HG02981 (cell line): Measurements from ENCODE around the gene TAB2.
"Not testable (repeated sequence)": the region's sequence is repeated elsewhere in the genome, so short reads cannot be mapped to it uniquely, and the experiment has no call there.

Experiments
- ATAC-seq: cut with Tn5 transposase; IDR thresholded peaks from one replicate; pipeline ENCODE4 v1.9.1; 2021; ENCODE audit warnings: mild to moderate bottlenecking, moderate library complexity; ENCODE audit not compliant: unreplicated experiment

The TAB2 gene

GRCh38 chr6:149438855-149439254 is 121.3 kb downstream of the TAB2 start:
- ATAC-seq, result peak; percentile 60

GRCh38 chr6:149439626-149440025 is 122.1 kb downstream of the TAB2 start:
- no peak for ATAC-seq

GRCh38 chr6:149440735-149441671 is 123.5 kb downstream of the TAB2 start:
- ATAC-seq, result no peak

GRCh38 chr6:149441740-149442139 is 124.2 kb downstream of the TAB2 start:
- no peak for ATAC-seq

- no peak for ATAC-seq
Measured at GRCh38 chr6:149443411-149444181, 126.1 kb downstream of the TAB2 start.

- ATAC-seq, result not testable (repeated sequence)
Measured at GRCh38 chr6:149444360-149445094, 127.0 kb downstream of the TAB2 start.

- ATAC-seq, result no peak
Measured at GRCh38 chr6:149445095-149445466, 127.6 kb downstream of the TAB2 start.

- no peak for ATAC-seq
Measured at GRCh38 chr6:149445573-149445972, 128.1 kb downstream of the TAB2 start.

- no peak for ATAC-seq
Measured at GRCh38 chr6:149446791-149447376, 129.4 kb downstream of the TAB2 start.

GRCh38 chr6:149448821-149449453 is 131.4 kb downstream of the TAB2 start:
- no peak for ATAC-seq

GRCh38 chr6:149449831-149450678 is 132.5 kb downstream of the TAB2 start:
- ATAC-seq, result no peak

- ATAC-seq, result no peak
Measured at GRCh38 chr6:149450679-149451375, 133.3 kb downstream of the TAB2 start.

GRCh38 chr6:149451376-149452036 is 134.0 kb downstream of the TAB2 start:
- no peak for ATAC-seq

- no peak for ATAC-seq
Measured at GRCh38 chr6:149452037-149452939, 134.8 kb downstream of the TAB2 start.

GRCh38 chr6:149453597-149454345 is 136.3 kb downstream of the TAB2 start:
- ATAC-seq, result no peak

GRCh38 chr6:149454346-149454848 is 136.9 kb downstream of the TAB2 start:
- no peak for ATAC-seq
